ENCODE measurements around the gene PSMC4. TPM values are rescaled to one million over a fixed set of nuclear protein-coding genes. Genes with fewer than 3 reads are reported as not detected.
"Not testable (repeated sequence)": the region's sequence is repeated elsewhere in the genome, so short reads cannot be mapped to it uniquely, and the experiment has no call there.

Gene PSMC4
- total RNA-seq, 1 experiment from 2014 or later: 2,386 TPM

- no peaks in the 10 kb centered on the region for H3K4me1 ChIP-seq (ENCODE audit: control insufficient read depth, insufficient read depth, low read length)
- H3K36me3 ChIP-seq (ENCODE audit: control insufficient read depth, insufficient read depth, low read length): no peaks in the 10 kb centered on the region
- no peaks in the 10 kb centered on the region for H3K27me3 ChIP-seq (ENCODE audit: control insufficient read depth, insufficient read depth, low read length)
- intact Hi-C loops (cut with micrococcal nuclease; ENCODE audit: unreplicated experiment): no loop called here
- H3K4me3 ChIP-seq (ENCODE audit: low read depth in 2 of 2, low read length in 2 of 2): no peak overlapping the region
- BruUV-seq (replicated peaks): no TSS peak
- TF ChIP-seq TCF7L2 (IDR thresholded peaks at IDR 0.05; ENCODE audit: low read depth, low read length): no peak
- TF ChIP-seq SIN3A (IDR thresholded peaks at IDR 0.05; ENCODE audit: borderline replicate concordance, insufficient read depth, low read depth, low read length): no peak
- no peak for TF ChIP-seq POLR2AphosphoS5 (IDR thresholded peaks at IDR 0.05; ENCODE audit: low read depth, low read length)
- no peak for TF ChIP-seq CTCF (IDR thresholded peaks at IDR 0.05)
- TF ChIP-seq REST (IDR thresholded peaks at IDR 0.05; ENCODE audit: insufficient read depth in 1 of 2, low read depth in 2 of 2, low read length in 1 of 2): no peak
- ATAC-seq (peak; percentile 20), DNase-seq (ENCODE audit: low read depth, low spot score) (no peak)
- no peak overlapping the region for H3K27ac ChIP-seq (ENCODE audit: low read length)
- CTCF ChIA-PET: interaction anchor here (0.6 to 1.5 kb wide), 6 partner anchors 16 to 279 kb away, joined by 3 to 17 read pairs (median 3); partner anchors contain the start of gene PSMC4
- no peaks in the 10 kb centered on the region for H3K9me3 ChIP-seq (ENCODE audit: control insufficient read depth, insufficient read depth, low read depth, low read length)
- in situ Hi-C loops (cut with HindIII; ENCODE audit: low pct_unique_long_range_greater_than_20kb, low sequenced_read_pairs): no loop called here
- POLR2A ChIA-PET: interaction anchor here (0.5 to 1.9 kb wide), 8 partner anchors 16 to 324 kb away, joined by 3 to 12 read pairs (median 3); partner anchors contain the start of gene PSMC4
These were observed 19.3 kb upstream of the PSMC4 start for GRCh38 chr19:39951686-39952085.

- Histone ChIP-seq H3K9me3 (ENCODE audit: control insufficient read depth, insufficient read depth, low read depth, low read length) (no peaks in the 10 kb centered on the region), H3K4me1 (ENCODE audit: control insufficient read depth, insufficient read depth, low read length) (no peaks in the 10 kb centered on the region), H3K27me3 (ENCODE audit: control insufficient read depth, insufficient read depth, low read length) (no peaks in the 10 kb centered on the region), H3K4me3 (ENCODE audit: low read depth in 2 of 2, low read length in 2 of 2) (no peak overlapping the region), H3K36me3 (ENCODE audit: control insufficient read depth, insufficient read depth, low read length) (no peaks in the 10 kb centered on the region), H3K27ac (ENCODE audit: low read length) (no peak overlapping the region)
- TF ChIP-seq TCF7L2 (IDR thresholded peaks at IDR 0.05; ENCODE audit: low read depth, low read length): no peak
- TF ChIP-seq REST (IDR thresholded peaks at IDR 0.05; ENCODE audit: insufficient read depth in 1 of 2, low read depth in 2 of 2, low read length in 1 of 2): no peak
- no peak for TF ChIP-seq CTCF (IDR thresholded peaks at IDR 0.05)
- intact Hi-C loops (cut with micrococcal nuclease; ENCODE audit: unreplicated experiment): no loop called here
- in situ Hi-C loops (cut with HindIII; ENCODE audit: low pct_unique_long_range_greater_than_20kb, low sequenced_read_pairs): no loop called here
- DNase-seq (ENCODE audit: low read depth, low spot score): no peak
- BruUV-seq (replicated peaks): no TSS peak
- ChIA-PET CTCF (interaction anchor here (1.3 to 2.7 kb wide), 2 partner anchors 12 to 17 kb away, joined by 9 to 14 read pairs; partner anchors contain the start of gene PSMC4), POLR2A (interaction anchor here (0.6 to 1.7 kb wide), 6 partner anchors 9 to 518 kb away, joined by 3 to 12 read pairs (median 6); partner anchors contain the start of genes PSMC4, RPS16 and ZNF546)
- no peak for ATAC-seq
These were observed 17.1 kb upstream of the PSMC4 start for GRCh38 chr19:39953915-39954314.

- ATAC-seq; DNase-seq (ENCODE audit: low read depth, low spot score); H3K4me1 ChIP-seq (ENCODE audit: control insufficient read depth, insufficient read depth, low read length); H3K9me3 ChIP-seq (ENCODE audit: control insufficient read depth, insufficient read depth, low read depth, low read length); intact Hi-C loops (cut with micrococcal nuclease; ENCODE audit: unreplicated experiment); H3K4me3 ChIP-seq (ENCODE audit: low read depth in 2 of 2, low read length in 2 of 2); H3K36me3 ChIP-seq (ENCODE audit: control insufficient read depth, insufficient read depth, low read length); H3K27ac ChIP-seq (ENCODE audit: low read length); H3K27me3 ChIP-seq (ENCODE audit: control insufficient read depth, insufficient read depth, low read length); BruUV-seq (replicated peaks); in situ Hi-C loops (cut with HindIII; ENCODE audit: low pct_unique_long_range_greater_than_20kb, low sequenced_read_pairs): not testable (repeated sequence)
- ChIA-PET CTCF (interaction anchor here (1.0 to 3.2 kb wide), 3 partner anchors 12 to 189 kb away, joined by 3 to 15 read pairs (median 7); partner anchors contain the start of gene PSMC4), POLR2A (interaction anchor here (0.5 to 2.8 kb wide), 6 partner anchors 9 to 473 kb away, joined by 4 to 25 read pairs (median 7); partner anchors contain the start of gene PSMC4)
These were observed 13.1 kb upstream of the PSMC4 start for GRCh38 chr19:39957886-39958285.
